OCI-LY3 (cell line): ENCODE results near the gene ATP2C2.

Experiments
- H2AFZ ChIP-seq: fragments of 200-600, 300-600 bp; shearing (Covaris generic); 2 replicates; pipeline ENCODE4 v1.6.0; 2014; ENCODE audit warnings: antibody characterized with exemption, low read depth, low read length
- H3K27ac ChIP-seq: fragments of 200-600, 300-600 bp; sonication (generic); 2 replicates; pipeline ENCODE4 v1.5.1; 2014; ENCODE audit warnings: mild to moderate bottlenecking, low read length, moderate library complexity, mixed read lengths
- H3K27me3 ChIP-seq: fragments of 200-600, 300-600 bp; sonication (generic); 2 replicates; pipeline ENCODE4 v1.6.1; 2014; ENCODE audit warnings: low read depth, low read length, mixed read lengths
- H3K36me3 ChIP-seq: fragments of 200-600, 300-600 bp; sonication (generic); replicated peaks from 2 replicates; pipeline ENCODE3; 2014; ENCODE audit warnings: low read depth, low read length, mixed read lengths
- H3K4me1 ChIP-seq: fragments of 300-600, 200-600 bp; sonication (generic); 2 replicates; pipeline ENCODE4 v1.6.1; 2014; ENCODE audit warnings: low read length, mixed read lengths
- H3K4me2 ChIP-seq: fragments of 200-600, 300-600 bp; sonication (generic); 2 replicates; pipeline ENCODE4 v1.6.1; 2014; ENCODE audit warnings: low read length, mixed read lengths
- H3K4me3 ChIP-seq: fragments of 300-600, 200-600 bp; sonication (generic); 2 replicates; pipeline ENCODE4 v1.5.1; 2014; ENCODE audit warnings: antibody characterized with exemption, mild to moderate bottlenecking, low read length, moderate library complexity
- H3K79me2 ChIP-seq: fragments of 300-600, 200-600 bp; shearing (Covaris generic); 2 replicates; pipeline ENCODE4 v1.6.1; 2014; ENCODE audit warnings: mild to moderate bottlenecking, low read length, mixed read lengths
- H3K9ac ChIP-seq: fragments of 300-600, 200-600 bp; shearing (Covaris generic); 2 replicates; pipeline ENCODE4 v1.6.0; 2014; ENCODE audit warnings: mild to moderate bottlenecking, low read length, moderate library complexity
- H3K9me3 ChIP-seq: fragments of 200-600, 300-600 bp; shearing (Covaris generic); 2 replicates; pipeline ENCODE4 v1.6.1; 2014; ENCODE audit warnings: low read length, mixed read lengths; ENCODE audit not compliant: insufficient read depth
- H4K20me1 ChIP-seq: fragments of 200-600, 300-600 bp; sonication (generic); 2 replicates; pipeline ENCODE4 v1.6.1; 2016; ENCODE audit warnings: low read length, mixed read lengths; ENCODE audit not compliant: insufficient read depth
- CTCF ChIP-seq: fragments of 200-600, 300-600 bp; sonication (generic); IDR thresholded peaks from 2 replicates; pipeline ENCODE4 v1.5.1; 2014; ENCODE audit warnings: antibody characterized with exemption, low read length, low read depth
- EZH2phosphoT487 ChIP-seq: fragments of 200-600 bp; shearing (Covaris generic); IDR thresholded peaks from 2 replicates; pipeline ENCODE4 v1.6.1; 2018; ENCODE audit warnings: antibody characterized with exemption, mixed run types, low read depth

ATP2C2 gene

GRCh38 chr16:84485255-84486010, 117.1 kb downstream of the ATP2C2 start:
- peaks cover 3% of the 10 kb centered on the region for H3K36me3 ChIP-seq
- H3K4me3 ChIP-seq: no peak overlapping the region
- H4K20me1 ChIP-seq: no peaks in the 10 kb centered on the region
- no peaks in the 10 kb centered on the region for H3K27me3 ChIP-seq
- H2AFZ ChIP-seq: no peak overlapping the region
- H3K4me2 ChIP-seq: no peak overlapping the region
- no peaks in the 10 kb centered on the region for H3K4me1 ChIP-seq
- TF ChIP-seq CTCF: no peak
- no peak for TF ChIP-seq EZH2phosphoT487
- no peaks in the 10 kb centered on the region for H3K79me2 ChIP-seq
- H3K9me3 ChIP-seq: no peaks in the 10 kb centered on the region
- no peak overlapping the region for H3K27ac ChIP-seq
- no peak overlapping the region for H3K9ac ChIP-seq

- peaks cover 3% of the 10 kb centered on the region for H3K36me3 ChIP-seq
- H4K20me1 ChIP-seq: no peaks in the 10 kb centered on the region
- H2AFZ ChIP-seq: no peak overlapping the region
Observed at GRCh38 chr16:84486126-84486525, 117.8 kb downstream of the ATP2C2 start.

GRCh38 chr16:84486551-84487235, 118.4 kb downstream of the ATP2C2 start:
- H3K36me3 ChIP-seq: peaks cover 3% of the 10 kb centered on the region
- H3K4me1 ChIP-seq: no peaks in the 10 kb centered on the region
- H3K4me3 ChIP-seq: no peak overlapping the region
- no peaks in the 10 kb centered on the region for H3K9me3 ChIP-seq
- TF ChIP-seq CTCF (no peak), EZH2phosphoT487 (no peak)
- H3K27ac ChIP-seq: no peak overlapping the region
- H3K4me2 ChIP-seq: no peak overlapping the region
- no peak overlapping the region for H3K9ac ChIP-seq
- H4K20me1 ChIP-seq: no peaks in the 10 kb centered on the region
- H2AFZ ChIP-seq: no peak overlapping the region
- no peaks in the 10 kb centered on the region for H3K79me2 ChIP-seq
- H3K27me3 ChIP-seq: no peaks in the 10 kb centered on the region

More at GRCh38 chr16:84486126-84486525, 117.8 kb downstream of the ATP2C2 start:
- H3K4me2 ChIP-seq: no peak overlapping the region
- no peak for TF ChIP-seq CTCF
- no peaks in the 10 kb centered on the region for H3K4me1 ChIP-seq
- H3K27me3 ChIP-seq: no peaks in the 10 kb centered on the region
- no peak overlapping the region for H3K27ac ChIP-seq
- no peaks in the 10 kb centered on the region for H3K79me2 ChIP-seq
- no peaks in the 10 kb centered on the region for H3K9me3 ChIP-seq
- no peak overlapping the region for H3K4me3 ChIP-seq
- H3K9ac ChIP-seq: no peak overlapping the region

GRCh38 chr16:84487358-84487757, 119.0 kb downstream of the ATP2C2 start:
- Histone ChIP-seq H3K4me2 (no peak overlapping the region), H3K27ac (no peak overlapping the region), H3K4me1 (no peaks in the 10 kb centered on the region), H3K27me3 (no peaks in the 10 kb centered on the region), H2AFZ (no peak overlapping the region), H3K36me3 (peaks cover 7% of the 10 kb centered on the region), H3K79me2 (no peaks in the 10 kb centered on the region), H4K20me1 (no peaks in the 10 kb centered on the region), H3K9ac (no peak overlapping the region), H3K9me3 (no peaks in the 10 kb centered on the region), H3K4me3 (no peak overlapping the region)
- TF ChIP-seq CTCF (no peak), EZH2phosphoT487 (no peak)
